NCI-H1417 treated with DMSO at 0.1 percent for 48 hours (cell line): ENCODE data around the gene TMEM158.

Source experiments
- DNase-seq: peaks from one replicate; lab custom pipeline; 2025; lab: John Stamatoyannopoulos, UW

Gene TMEM158

DNA sequence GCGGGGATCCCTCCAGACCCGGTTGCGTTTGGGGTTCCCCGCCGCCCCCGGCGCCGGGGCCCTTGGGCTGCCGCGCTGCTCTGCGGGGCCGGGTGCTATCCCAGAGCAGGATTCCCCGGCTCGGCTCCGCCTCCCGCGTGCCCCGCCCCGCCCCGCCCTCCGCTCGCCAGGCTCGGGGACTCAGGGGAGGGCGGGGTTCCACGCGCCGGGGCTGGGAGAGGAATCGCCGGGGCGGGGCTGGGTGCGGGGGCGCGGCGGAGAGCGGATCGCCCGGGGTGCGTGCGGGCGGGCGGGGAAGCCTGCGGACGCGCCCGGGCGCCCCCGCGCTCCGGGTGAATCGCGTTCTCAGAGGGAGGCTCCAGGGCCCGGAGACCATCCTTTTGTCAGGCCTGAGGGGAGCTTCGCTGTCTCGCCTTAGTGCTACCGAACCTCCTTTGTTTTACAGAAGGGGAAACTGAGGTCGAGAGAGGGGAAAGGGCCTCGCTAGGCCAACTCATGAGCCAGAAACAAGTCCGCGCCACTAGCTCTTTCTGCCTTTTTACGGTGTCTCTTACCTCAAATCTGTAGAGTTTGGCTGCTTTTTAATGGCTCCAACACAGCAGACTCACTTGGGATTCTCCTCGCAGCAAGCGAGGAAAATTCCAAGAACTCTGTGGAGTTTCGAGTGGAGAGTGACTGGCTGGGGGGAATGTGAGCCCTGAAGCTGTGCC, at the start of gene TMEM158:
TSS of gene TMEM158 (minus strand) at position 82 of the 710 bp plus-strand sequence. CDS start 260 bp downstream, outside the sequence.
- no peak for DNase-seq

- no peak for DNase-seq
These were observed 49.1 kb upstream of the TMEM158 start for GRCh38 chr3:45275006-45275704.

DNA sequence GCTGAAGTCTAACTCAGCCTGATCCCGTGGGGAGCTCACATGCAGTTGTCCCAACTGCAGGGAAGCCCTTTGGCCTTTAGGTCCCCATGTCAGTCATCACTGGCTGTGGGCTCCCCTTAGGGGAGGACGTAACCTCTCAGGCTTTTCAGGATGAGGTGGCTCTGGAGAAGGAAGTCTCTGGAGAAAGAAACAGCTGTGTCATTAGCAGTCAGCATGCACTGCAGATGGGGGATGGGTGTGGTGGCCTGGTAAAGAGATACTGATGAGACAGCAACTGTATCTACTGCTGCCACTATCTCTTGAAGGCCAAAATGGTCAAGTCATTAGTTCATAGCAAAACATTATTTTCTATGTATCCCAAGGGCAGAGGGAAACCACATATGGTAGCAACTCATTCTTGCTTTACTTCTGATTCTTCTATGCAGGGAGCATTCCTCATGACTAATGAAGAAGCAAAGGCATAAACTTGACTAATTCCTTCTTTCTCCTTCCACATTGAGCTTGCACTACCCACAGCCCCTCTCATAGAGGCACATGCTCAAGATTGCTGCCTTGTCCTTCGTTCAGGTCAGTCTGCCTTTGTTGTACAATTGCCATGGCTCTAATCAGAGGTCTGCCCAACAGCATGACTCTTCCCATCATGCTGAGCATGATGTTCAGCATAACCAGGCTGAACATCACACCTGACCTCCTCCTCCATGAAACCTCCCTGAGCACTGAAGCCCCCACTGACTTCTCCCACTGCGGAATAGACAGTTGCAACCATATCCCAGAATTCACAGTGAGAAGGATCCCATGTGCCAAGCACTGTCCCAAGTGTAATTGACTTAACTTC, 47.8 kb upstream of the TMEM158 start:
- no peak for DNase-seq

DNA sequence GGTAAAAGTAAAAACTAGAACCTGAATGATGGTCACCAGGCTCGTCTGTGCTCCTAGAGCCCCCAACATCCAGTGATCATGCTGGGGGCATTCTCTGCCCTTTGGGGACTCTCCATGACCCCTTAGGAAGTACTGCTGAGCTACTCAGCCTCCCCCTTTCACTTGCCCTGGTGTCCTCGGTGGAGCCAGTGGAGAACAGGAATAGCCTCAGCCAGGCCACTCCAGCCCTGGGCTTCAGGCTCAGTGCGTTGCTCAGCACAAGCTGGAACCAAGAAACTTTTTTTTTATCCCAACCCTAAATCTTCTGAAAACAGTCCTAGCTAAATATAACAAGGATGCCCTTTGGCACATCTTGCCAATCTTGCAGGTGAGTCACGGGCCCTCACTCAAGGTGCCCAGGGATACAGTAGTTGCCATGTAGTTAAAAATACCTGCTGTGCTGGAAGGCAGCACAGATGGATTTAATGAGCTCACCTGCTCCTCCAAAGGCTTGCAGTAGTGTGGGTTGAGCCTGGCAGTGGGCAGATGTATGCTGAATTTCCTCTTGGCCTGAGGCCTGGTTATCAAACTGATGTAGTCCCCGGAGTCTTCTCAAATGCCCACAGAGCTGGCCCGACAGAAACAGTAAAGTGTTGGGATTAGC, 46.9 kb upstream of the TMEM158 start:
- DNase-seq: no peak

- no peak for DNase-seq
These were observed 46.1 kb upstream of the TMEM158 start for GRCh38 chr3:45272032-45272810.

DNA sequence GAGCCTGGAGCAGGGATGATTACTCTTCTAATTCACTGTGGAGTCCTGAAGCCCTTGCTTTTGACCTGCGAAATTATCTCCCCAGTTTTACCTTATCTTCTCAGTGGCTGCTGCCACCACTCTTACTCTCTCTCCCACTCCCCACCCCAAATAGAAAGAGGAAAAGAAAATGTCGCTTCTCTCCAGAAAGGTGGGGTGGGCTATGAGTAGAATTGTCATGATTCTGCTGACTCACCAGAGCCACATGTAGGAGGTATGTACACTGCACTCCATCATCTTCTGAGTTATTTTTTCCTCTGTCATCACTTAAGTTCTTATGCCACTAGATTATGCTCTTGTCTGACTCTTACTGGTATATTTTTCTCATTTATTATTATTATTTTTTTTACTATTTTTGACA, 43.9 kb upstream of the TMEM158 start:
- DNase-seq: no peak

DNA sequence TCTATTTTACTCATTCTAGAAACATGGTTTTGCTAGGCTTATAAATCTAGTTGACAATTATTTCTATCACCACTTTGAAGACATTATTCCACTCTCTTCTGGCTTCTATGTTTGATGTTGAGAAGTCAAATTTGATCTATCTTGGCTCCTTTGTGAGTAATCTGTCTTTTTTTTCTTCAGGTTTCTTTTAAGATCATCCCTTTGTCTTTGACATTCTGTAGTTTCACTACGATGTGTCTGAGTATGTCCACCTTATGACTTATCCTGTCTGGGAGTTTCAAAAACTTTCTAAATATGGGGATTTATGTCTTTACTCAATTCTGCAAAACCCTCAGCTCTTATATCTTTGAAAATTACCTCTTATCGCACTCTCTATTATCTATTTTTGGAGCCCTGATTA, 41.0 kb upstream of the TMEM158 start:
- no peak for DNase-seq

DNA sequence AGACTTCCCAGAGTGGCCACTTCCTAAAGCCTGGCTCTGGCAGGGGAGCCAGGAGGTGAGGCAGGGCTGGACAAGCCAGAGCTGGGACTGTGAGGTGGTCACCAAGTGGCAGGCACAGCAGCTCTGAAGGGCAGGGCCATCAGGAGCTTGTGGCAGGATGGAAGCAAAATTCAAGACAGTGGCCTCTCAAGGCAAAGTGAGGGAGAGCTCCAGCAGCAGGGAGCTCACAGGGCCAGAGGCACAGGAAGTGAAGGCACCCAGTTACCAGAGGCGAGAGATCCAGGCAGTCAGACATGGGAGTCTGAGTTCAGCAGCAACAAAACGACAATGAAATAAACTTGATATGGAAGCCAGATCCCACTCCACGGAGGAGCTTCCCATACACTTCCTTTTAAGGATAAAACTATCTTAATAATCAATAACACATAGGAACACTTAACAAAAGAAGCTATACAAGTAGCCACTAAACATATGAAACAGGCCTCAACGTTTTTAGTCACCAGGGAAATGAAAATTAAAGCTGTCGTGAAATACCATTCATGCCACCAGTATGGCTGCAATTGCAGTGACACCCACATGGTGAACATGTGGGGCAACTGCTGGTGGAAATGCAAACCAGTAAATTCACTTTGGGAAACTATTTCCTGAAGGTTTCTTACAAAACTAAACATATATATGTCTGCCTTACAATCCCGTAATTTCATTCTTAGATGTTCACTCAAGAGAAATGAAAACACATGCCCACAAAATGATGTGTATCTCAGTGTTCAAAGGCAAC, 35.4 kb upstream of the TMEM158 start:
- no peak for DNase-seq

DNA sequence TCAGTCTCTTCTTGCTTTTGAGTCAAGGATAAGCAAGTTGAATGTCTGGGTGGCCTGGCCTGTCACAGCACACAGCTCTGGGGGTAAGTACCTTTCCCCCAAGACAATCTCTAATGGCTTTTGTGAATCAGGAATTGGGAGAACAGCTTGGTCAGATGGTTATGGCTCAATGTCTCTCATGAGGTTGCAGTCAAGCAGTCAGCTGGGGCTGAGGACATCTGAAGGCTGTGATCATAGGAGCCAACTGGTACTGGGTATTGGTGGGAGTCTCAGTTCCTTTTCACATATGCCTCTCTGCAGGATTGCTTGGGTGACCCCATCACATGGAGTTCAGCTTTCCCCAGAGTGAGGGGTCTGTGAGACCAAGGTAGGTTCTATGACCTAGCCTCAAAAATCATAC, 33.0 kb upstream of the TMEM158 start:
- DNase-seq: no peak

DNA sequence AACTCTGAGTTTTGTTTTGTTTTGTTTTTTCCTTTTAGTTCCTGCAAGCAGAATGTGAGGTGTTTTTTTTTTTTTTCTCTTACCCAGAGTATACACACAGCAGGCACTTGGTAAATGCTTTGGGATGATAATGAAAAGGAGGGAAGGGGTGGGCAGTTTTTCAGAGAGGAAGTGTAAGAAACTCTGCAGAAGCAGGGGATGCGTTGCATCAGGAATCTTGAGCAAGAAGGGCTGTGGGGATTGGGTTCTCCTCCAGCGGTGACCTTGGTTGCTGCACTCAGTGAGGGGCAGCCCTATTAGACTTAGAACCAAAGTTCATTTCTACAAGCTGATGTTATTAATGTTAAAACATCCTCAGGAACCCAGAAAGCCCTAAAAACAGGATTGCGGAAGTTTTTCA, 32.2 kb upstream of the TMEM158 start:
- no peak for DNase-seq

DNA sequence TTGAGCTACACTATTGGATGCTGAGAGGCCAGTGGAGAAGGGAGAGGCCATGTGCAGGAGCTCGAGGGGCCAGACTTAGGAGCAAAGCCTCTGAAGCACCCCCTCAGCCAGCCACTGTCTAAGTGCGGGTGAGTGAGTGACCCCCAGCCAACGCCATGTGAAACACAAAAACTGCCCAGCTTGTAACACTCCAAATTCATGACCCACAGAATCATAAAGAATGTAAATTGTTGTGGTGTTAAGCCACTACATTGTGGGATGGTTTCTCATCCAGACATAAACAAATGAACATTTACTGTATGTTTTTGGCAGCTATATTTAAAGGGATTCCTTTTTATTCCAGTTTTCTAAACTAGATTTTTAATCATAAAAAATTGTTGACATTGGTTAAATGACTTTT, 27.2 kb upstream of the TMEM158 start:
- no peak for DNase-seq

DNA sequence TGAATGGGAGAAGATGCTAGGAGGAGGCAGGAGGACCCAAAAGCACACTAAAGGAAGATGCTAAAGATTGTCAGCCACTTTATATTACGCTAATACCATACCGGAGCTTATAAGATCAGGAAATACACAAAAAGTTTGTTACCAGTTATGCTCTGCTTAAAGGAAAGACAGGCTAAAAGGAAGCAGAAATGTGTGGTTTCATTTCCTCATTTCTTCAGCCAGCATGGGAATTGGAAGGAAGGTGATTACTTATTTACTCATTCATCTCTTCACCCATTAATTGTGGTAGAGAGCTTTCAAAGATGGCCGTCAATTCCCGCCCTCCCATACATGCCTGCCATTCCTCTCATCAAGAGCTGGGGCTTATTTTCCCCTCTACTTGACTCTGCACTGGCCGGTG, 26.7 kb upstream of the TMEM158 start:
- no peak for DNase-seq

DNA sequence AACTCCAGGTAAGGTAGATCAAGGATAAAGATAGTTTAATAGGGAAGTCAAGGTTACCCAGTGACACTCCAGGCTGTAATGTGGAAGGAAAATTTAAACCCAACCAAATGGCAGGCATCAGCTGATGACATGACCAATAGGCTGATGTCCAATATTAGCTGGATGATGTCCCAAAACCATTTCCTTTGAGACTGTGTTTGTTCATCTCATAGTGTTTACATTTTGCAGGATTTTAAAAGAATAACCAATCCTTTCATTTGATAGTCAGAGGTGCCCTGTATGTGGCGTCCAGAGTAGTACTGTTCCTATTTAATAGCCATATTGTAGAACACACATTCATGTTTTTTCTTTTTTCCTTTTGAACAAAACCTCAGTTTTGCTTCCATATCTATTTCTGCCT, 23.3 kb upstream of the TMEM158 start:
- DNase-seq: no peak

- no peak for DNase-seq
These were observed 20.2 kb upstream of the TMEM158 start for GRCh38 chr3:45246241-45246640.

DNA sequence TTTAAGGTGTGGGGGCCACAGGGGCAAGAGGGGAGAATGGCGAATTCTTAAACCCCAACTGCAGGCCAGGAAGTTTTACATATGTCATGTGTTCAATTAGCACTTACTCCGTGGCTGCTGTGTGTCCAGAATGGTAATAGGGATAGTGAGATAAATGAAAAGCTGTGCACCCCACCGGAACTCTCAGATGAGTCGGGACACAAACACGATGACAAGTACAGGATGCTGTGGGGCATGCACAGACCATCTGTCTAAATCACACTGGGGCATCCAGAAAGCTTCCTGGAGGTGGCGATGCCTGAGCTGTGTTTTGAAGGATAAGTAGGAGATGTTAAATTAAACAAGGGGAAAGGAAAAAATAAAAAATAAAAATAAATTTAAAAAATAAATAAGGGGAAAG, 18.3 kb upstream of the TMEM158 start:
- DNase-seq: no peak

GRCh38 chr3:45241206-45241605, 15.1 kb upstream of the TMEM158 start:
- DNase-seq: no peak

- no peak for DNase-seq
These were observed 14.2 kb upstream of the TMEM158 start for GRCh38 chr3:45240292-45240691.

GRCh38 chr3:45239254-45239653, 13.2 kb upstream of the TMEM158 start:
- no peak for DNase-seq

- no peak for DNase-seq
These were observed 10.9 kb upstream of the TMEM158 start for GRCh38 chr3:45236964-45237363.

GRCh38 chr3:45235409-45235808, 9.3 kb upstream of the TMEM158 start:
- no peak for DNase-seq

DNA sequence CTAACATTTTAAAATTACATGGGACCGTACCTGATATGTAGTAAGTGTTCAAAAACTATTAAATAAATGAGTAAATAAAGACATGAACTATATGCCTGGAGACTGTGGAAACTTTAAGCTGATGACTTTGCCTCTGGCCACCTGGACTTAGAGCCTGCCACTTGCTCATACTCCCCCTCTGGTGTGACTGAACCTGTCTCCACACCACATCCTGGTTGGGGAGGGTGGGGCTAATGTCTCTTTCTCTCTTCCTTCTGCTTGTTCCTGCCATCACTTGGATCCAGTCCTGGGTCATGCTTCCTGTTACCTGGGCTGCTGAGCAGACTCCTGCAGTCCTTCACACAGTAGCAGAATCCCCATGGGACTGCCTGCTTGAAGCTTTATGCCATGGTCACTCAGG, 8.2 kb upstream of the TMEM158 start:
- no peak for DNase-seq
